BLaER1 treated with 17β-estradiol and CSF1 and Interleukin-3, amounts not matched to agents 10 nM and 100 nM (cell line): ENCODE data around the gene SALL4.
"Not testable (repeated sequence)": the region's sequence is repeated elsewhere in the genome, so short reads cannot be mapped to it uniquely, and the experiment has no call there.

Experiments
- H3K27ac ChIP-seq, 11 experiments: shearing (Covaris generic); formaldehyde crosslinking; 2 replicates each; pipeline ENCODE4 v1.8.1; 2022
- H3K27me3 ChIP-seq, 11 experiments: shearing (Covaris generic); formaldehyde crosslinking; 2 replicates each; pipeline ENCODE4 v1.8.1; 2022
- H3K36me3 ChIP-seq, 11 experiments: shearing (Covaris generic); formaldehyde crosslinking; 2 replicates each; pipeline ENCODE4 v1.8.1; 2022
- H3K4me1 ChIP-seq, 10 experiments: shearing (Covaris generic); formaldehyde crosslinking; 2 replicates each; pipeline ENCODE4 v1.8.1; 2022
- H3K4me2 ChIP-seq, 11 experiments: shearing (Covaris generic); formaldehyde crosslinking; 2 replicates each; pipeline ENCODE4 v1.8.1; 2022
- H3K4me3 ChIP-seq, 10 experiments: shearing (Covaris generic); formaldehyde crosslinking; 2 replicates each; pipeline ENCODE4 v1.8.1; 2022
- H3K9ac ChIP-seq, 11 experiments: shearing (Covaris generic); formaldehyde crosslinking; 2 replicates each; pipeline ENCODE4 v1.8.1; 2022
- H3K9me3 ChIP-seq, 11 experiments: shearing (Covaris generic); formaldehyde crosslinking; replicated peaks in 1 of 11; 2 replicates each; pipeline ENCODE4 v1.8.1; 2022
- H4K20me1 ChIP-seq, 11 experiments: shearing (Covaris generic); formaldehyde crosslinking; 2 replicates each; pipeline ENCODE4 v1.8.1; 2022
- Cebpa-rat ChIP-seq, 11 experiments: shearing (Covaris generic); IDR thresholded peaks; 2 replicates each; pipeline ENCODE4 v1.8.1; 2022

The SALL4 gene

GRCh38 chr20:51796340-51796739, 6.0 kb downstream of the SALL4 start:
- no peak overlapping the region for H3K4me2 ChIP-seq
- no peak overlapping the region for H3K27ac ChIP-seq
- H3K4me3 ChIP-seq, result no peak overlapping the region

GRCh38 chr20:51792960-51793359, 9.4 kb downstream of the SALL4 start:
- H3K27me3 ChIP-seq, result no peaks in the 10 kb centered on the region
- H3K4me1 ChIP-seq, result peaks cover 0 to 15% (median 4%) of the 10 kb centered on the region in 10 experiments; a peak in 4 of 20 replicates
- no peak overlapping the region for H3K9ac ChIP-seq
- H3K4me3 ChIP-seq, result no peak overlapping the region
- TF ChIP-seq Cebpa-rat (IDR thresholded peaks at IDR 0.05), result peak; percentile 68 to 96 (median 84); a peak in 21 of 22 replicates
- H3K27ac ChIP-seq, result no peak overlapping the region
- peaks cover 0 to 21% (median 11%) of the 10 kb centered on the region in 11 experiments; a peak in 9 of 22 replicates for H3K9me3 ChIP-seq
- no peaks in the 10 kb centered on the region for H4K20me1 ChIP-seq
- peaks cover 6 to 42% (median 32%) of the 10 kb centered on the region in 11 experiments; a peak in 20 of 22 replicates for H3K36me3 ChIP-seq
- peak overlapping the region in 1 of 11 experiments; percentile 8; a peak in 1 of 22 replicates for H3K4me2 ChIP-seq

More at GRCh38 chr20:51796340-51796739, 6.0 kb downstream of the SALL4 start:
- no peaks in the 10 kb centered on the region for H4K20me1 ChIP-seq
- TF ChIP-seq Cebpa-rat (IDR thresholded peaks at IDR 0.05), result no peak
- H3K27me3 ChIP-seq, result peaks cover 0 to 8% (median 0%) of the 10 kb centered on the region in 11 experiments; a peak in 1 of 22 replicates
- H3K36me3 ChIP-seq, result peaks cover 0 to 11% (median 8%) of the 10 kb centered on the region in 11 experiments; a peak in 16 of 22 replicates
- H3K9ac ChIP-seq, result no peak overlapping the region
- H3K9me3 ChIP-seq, result peaks cover 0 to 6% (median 0%) of the 10 kb centered on the region in 11 experiments; a peak in 3 of 22 replicates
- H3K4me1 ChIP-seq, result peaks cover 11 to 40% (median 20%) of the 10 kb centered on the region in 10 experiments

GRCh38 chr20:51791626-51792025, 10.7 kb downstream of the SALL4 start:
- H3K9ac ChIP-seq, result no peak overlapping the region
- no peaks in the 10 kb centered on the region for H4K20me1 ChIP-seq
- H3K27ac ChIP-seq, result no peak overlapping the region
- no peak overlapping the region for H3K4me3 ChIP-seq
- H3K9me3 ChIP-seq, result peaks cover 0 to 21% (median 11%) of the 10 kb centered on the region in 11 experiments; a peak in 9 of 22 replicates
- TF ChIP-seq Cebpa-rat (IDR thresholded peaks at IDR 0.05), result no peak
- H3K27me3 ChIP-seq, result no peaks in the 10 kb centered on the region
- H3K4me1 ChIP-seq, result peaks cover 0 to 15% (median 4%) of the 10 kb centered on the region in 10 experiments; a peak in 4 of 20 replicates
- H3K4me2 ChIP-seq, result peak overlapping the region in 2 of 11 experiments; percentile 7 to 36; a peak in 3 of 22 replicates
- peaks cover 6 to 54% (median 39%) of the 10 kb centered on the region in 11 experiments; a peak in 20 of 22 replicates for H3K36me3 ChIP-seq

- peaks cover 0 to 13% (median 4%) of the 10 kb centered on the region in 10 experiments; a peak in 4 of 20 replicates for H3K4me1 ChIP-seq
- H3K9me3 ChIP-seq, result peaks cover 0 to 21% (median 11%) of the 10 kb centered on the region in 11 experiments; a peak in 9 of 22 replicates
- TF ChIP-seq Cebpa-rat (IDR thresholded peaks at IDR 0.05), result no peak
- H3K9ac ChIP-seq, result no peak overlapping the region
- H3K27me3 ChIP-seq, result no peaks in the 10 kb centered on the region
- no peak overlapping the region for H3K4me2 ChIP-seq
- no peak overlapping the region for H3K27ac ChIP-seq
- no peaks in the 10 kb centered on the region for H4K20me1 ChIP-seq
- H3K36me3 ChIP-seq, result peaks cover 6 to 67% (median 42%) of the 10 kb centered on the region in 11 experiments; a peak in 20 of 22 replicates
- no peak overlapping the region for H3K4me3 ChIP-seq
These were observed 12.1 kb downstream of the SALL4 start for GRCh38 chr20:51790256-51790655.

- H3K9ac ChIP-seq, result no peak overlapping the region
- no peak overlapping the region; a peak in 1 of 22 replicates for H3K4me2 ChIP-seq
- no peaks in the 10 kb centered on the region for H4K20me1 ChIP-seq
- H3K4me3 ChIP-seq, result no peak overlapping the region
- H3K36me3 ChIP-seq, result peaks cover 6 to 71% (median 46%) of the 10 kb centered on the region in 11 experiments; a peak in 21 of 22 replicates
- no peak for TF ChIP-seq Cebpa-rat (IDR thresholded peaks at IDR 0.05)
- H3K4me1 ChIP-seq, result peaks cover 0 to 6% (median 4%) of the 10 kb centered on the region in 10 experiments; a peak in 4 of 20 replicates
- H3K9me3 ChIP-seq, result peaks cover 0 to 21% (median 11%) of the 10 kb centered on the region in 11 experiments; a peak in 9 of 22 replicates
- no peaks in the 10 kb centered on the region for H3K27me3 ChIP-seq
- no peak overlapping the region for H3K27ac ChIP-seq
These were observed 12.9 kb downstream of the SALL4 start for GRCh38 chr20:51789434-51789833.

GRCh38 chr20:51788822-51789221, 13.5 kb downstream of the SALL4 start:
- no peak overlapping the region for H3K9ac ChIP-seq
- H3K9me3 ChIP-seq, result peaks cover 0 to 21% (median 11%) of the 10 kb centered on the region in 11 experiments; a peak in 9 of 22 replicates
- no peaks in the 10 kb centered on the region for H3K27me3 ChIP-seq
- H3K4me1 ChIP-seq, result peaks cover 0 to 6% (median 4%) of the 10 kb centered on the region in 10 experiments; a peak in 4 of 20 replicates
- H4K20me1 ChIP-seq, result no peaks in the 10 kb centered on the region
- no peak overlapping the region for H3K4me3 ChIP-seq
- H3K4me2 ChIP-seq, result no peak overlapping the region
- H3K36me3 ChIP-seq, result peaks cover 12 to 77% (median 52%) of the 10 kb centered on the region in 11 experiments
- TF ChIP-seq Cebpa-rat (IDR thresholded peaks at IDR 0.05), result no peak
- H3K27ac ChIP-seq, result no peak overlapping the region

GRCh38 chr20:51784299-51784698, 18.0 kb downstream of the SALL4 start:
- TF ChIP-seq Cebpa-rat (IDR thresholded peaks at IDR 0.05), result no peak
- no peak overlapping the region for H3K9ac ChIP-seq
- peaks cover 7 to 77% (median 39%) of the 10 kb centered on the region in 11 experiments; a peak in 19 of 22 replicates for H3K36me3 ChIP-seq

GRCh38 chr20:51778229-51778759, 24.0 kb downstream of the SALL4 start:
- Histone ChIP-seq H3K4me1 (peaks cover 0 to 13% (median 3%) of the 10 kb centered on the region in 10 experiments; a peak in 10 of 20 replicates), H3K9me3 (peaks cover 23 to 37% (median 32%) of the 10 kb centered on the region in 11 experiments), H3K36me3 (peaks cover 0 to 29% (median 6%) of the 10 kb centered on the region in 11 experiments; a peak in 11 of 22 replicates)
- not testable (repeated sequence) for H3K9ac ChIP-seq, H3K4me3 ChIP-seq, H3K4me2 ChIP-seq, H3K27ac ChIP-seq, H3K27me3 ChIP-seq, H4K20me1 ChIP-seq

More at GRCh38 chr20:51784299-51784698, 18.0 kb downstream of the SALL4 start:
- Histone ChIP-seq H4K20me1 (no peaks in the 10 kb centered on the region), H3K4me3 (no peak overlapping the region), H3K27ac (no peak overlapping the region), H3K27me3 (no peaks in the 10 kb centered on the region), H3K4me2 (no peak overlapping the region), H3K9me3 (peaks cover 9 to 18% (median 14%) of the 10 kb centered on the region in 11 experiments), H3K4me1 (0 out of 20 replicates have a peak, but pooled peaks cover 0 to 1% (median 0%) of the 10 kb centered on the region in 10 experiments)

- H3K4me2 ChIP-seq, result no peak overlapping the region
- H3K4me3 ChIP-seq, result no peak overlapping the region
- no peak overlapping the region for H3K27ac ChIP-seq
- peaks cover 19 to 30% (median 28%) of the 10 kb centered on the region in 11 experiments for H3K9me3 ChIP-seq
- peaks cover 0 to 24% (median 6%) of the 10 kb centered on the region in 10 experiments; a peak in 15 of 20 replicates for H3K4me1 ChIP-seq
- H3K27me3 ChIP-seq, result no peaks in the 10 kb centered on the region
- H4K20me1 ChIP-seq, result no peaks in the 10 kb centered on the region
- no peak overlapping the region for H3K9ac ChIP-seq
- peaks cover 0 to 9% (median 0%) of the 10 kb centered on the region in 11 experiments; a peak in 3 of 22 replicates for H3K36me3 ChIP-seq
- TF ChIP-seq Cebpa-rat (IDR thresholded peaks at IDR 0.05), result no peak
These were observed 27.1 kb downstream of the SALL4 start for GRCh38 chr20:51775241-51775640.
